Heart left ventricle (tissue), 16 donors: ENCODE measurements around the gene IFNGR1. TPM values are rescaled to one million over a fixed set of nuclear protein-coding genes. Genes with fewer than 3 reads are reported as not detected.

Experiments
- ATAC-seq, 4 donors: fragments of 200-7000 bp; cut with Tn5 transposase; one replicate each; pipeline ENCODE4 v1.9.1; 2020 to 2022; ENCODE audit warnings: moderate library complexity in 4 of 4, mild to moderate bottlenecking in 3 of 4, moderate number of reproducible peaks in 1 of 4
- DNase-seq, 5 donors: peaks; one replicate each; pipeline ENCODE4 v3.0.0-alpha.2; 2020
- H3K27ac ChIP-seq, 12 donors: fragments of 200-600 bp; sonication (generic) in 4 of 12; one replicate each; pipeline versions ENCODE4 v1.5.0 to v1.8.0; 2016 to 2022; ENCODE audit warnings: mild to moderate bottlenecking in 2 of 12
- H3K27me3 ChIP-seq, 9 donors: fragments of 200-600 bp; sonication (generic) in 2 of 9; one replicate each; pipeline versions ENCODE4 v1.5.1 to v1.8.0; 2016 to 2022; ENCODE audit warnings: mild to moderate bottlenecking in 3 of 9
- H3K36me3 ChIP-seq, 9 donors: fragments of 200-600 bp; sonication (generic) in 2 of 9; one replicate each; pipeline versions ENCODE4 v1.5.0 to v1.8.0; 2018 to 2022; ENCODE audit warnings: mild to moderate bottlenecking in 2 of 9
- H3K4me1 ChIP-seq, 12 donors: fragments of 200-600 bp; sonication (generic) in 4 of 12; one replicate each; pipeline versions ENCODE4 v1.5.0 to v1.8.0; 2016 to 2022; ENCODE audit warnings: mild to moderate bottlenecking in 3 of 12
- H3K4me3 ChIP-seq, 12 donors: fragments of 200-600 bp; sonication (generic) in 4 of 12; one replicate each; pipeline versions ENCODE4 v1.5.0 to v1.8.0; 2017 to 2022; ENCODE audit warnings: mild to moderate bottlenecking in 9 of 12, moderate library complexity in 4 of 12
- H3K9me3 ChIP-seq, 12 donors: fragments of 200-600 bp; sonication (generic) in 4 of 12; one replicate each; pipeline versions ENCODE4 v1.5.0 to v1.8.0; 2016 to 2022; ENCODE audit warnings: mild to moderate bottlenecking in 1 of 12
- CTCF ChIP-seq, 12 donors: fragments of 200-600 bp; sonication (generic) in 4 of 12; IDR thresholded peaks; one replicate each; pipeline versions ENCODE4 v1.5.0 to v1.8.0; 2018 to 2022; ENCODE audit warnings: antibody characterized with exemption in 12 of 12, mild to moderate bottlenecking in 5 of 12
- POLR2A ChIP-seq, 2 donors: fragments of 450-650 bp; IDR thresholded peaks; one replicate each; pipeline ENCODE4 v1.6.1; 2017; ENCODE audit warnings: antibody characterized with exemption in 2 of 2, mild to moderate bottlenecking in 2 of 2, moderate library complexity in 2 of 2
- WGBS, 4 donors: extraction: QIAGEN DNeasy Blood & Tissue Kit in 2 of 4; methylation state at CpG; one replicate each; pipeline versions ENCODE4 v1.1.5 to v1.1.7; 2013 to 2018; 5-methylcytosine and 5-hydroxymethylcytosine counted together
- intact Hi-C, 10 donors: fragments of 100-400 bp; cut with DNase I; formaldehyde crosslinking; loops; one replicate each; pipeline versions ENCODE4 v1.11.1 to v1.14.2; 2022
- long read RNA-seq, 3 donors: library from polyadenylated mRNA; unstranded; transcript quantifications; one replicate each; pipeline ENCODE4 v2.0.0, GENCODE V29; 2020 to 2021
- polyA plus RNA-seq, 2 donors: library from polyadenylated mRNA; stranded (reverse); fragments of 200-250 nt; gene quantifications; one replicate each; pipeline ENCODE4 v1.2.3, GENCODE V29; 2013
- total RNA-seq, 9 donors: library from RNA; depleted of rRNA in 2 of 9; stranded (reverse); fragments of >200 nt in 2 of 9; fragmentation: NEBNext Ultra II Directional in 3 of 9; extraction: Animal tissue kit (Norgen Biotek cat#: 25700) in 3 of 9; gene quantifications; one replicate each; pipeline versions ENCODE4 v1.1.0 to v1.2.4, GENCODE V29; 2016 to 2023
- donor health status: ischemic (EF 13 %, LVEDD 7.1; RV severe dilation, severe dysfunction).
- donor health status: healthy with polysubstance abuse.
- donor health status: DM: no; HTN: yes; CAD: no.
- donor health status: DM: no; HTN: no; CAD: no.
- donor health status: ischemic (EF 25% LVEDD 6.9; RV normal size, moderate dysfunction).
- donor health status: ischemic (EF 25% LVEDD 5.7; RV mildly dilated, moderate dysfunction).
- donor health status: healthy.
- donor health status: DM: yes; HTN: yes; CAD: no.
- donor health status: ischemic (EF 35%, LVEDD 5.7; RV mildly dilated, moderate dysfunction).
- donor health status: nonischemic (EF 11% LVEDD 7.7; RV severe dilation, severe dysfunction).
- donor health status: DM: yes; HTN: yes; CAD: no.
- donor health status: PGD.
- donor health status: ischemic (EF 29% LVEDD 5.4; RV normal size, mild dysfunction).
- donor health status: nonischemic (EF 23%, LVEDD 6.1; RV moderate dilation, normal function).

The IFNGR1 gene
- total RNA-seq (100 to 1,000 TPM in 3 of 9 donors, 10 to 100 TPM in 6; 68.6 to 152 (median 79.2) TPM), polyA plus RNA-seq (10 to 100 TPM; 75.4 to 90.9 TPM)
- long read RNA-seq, donor 1, transcript IFNGR1-207 (7 exons, 2,492 nt): minor isoform, 7 of 196 reads
- long read RNA-seq, donor 1, transcript IFNGR1-201 (7 exons, 2,139 nt): major isoform, 171 of 196 reads
- long read RNA-seq, donor 1, partial matches to known transcripts: 4 of 196 reads
- long read RNA-seq, donor 1, other reads (novel, unspliced or antisense): 9 of 196 reads
- long read RNA-seq, donor 2, transcript IFNGR1-207 (7 exons, 2,492 nt): minor isoform, 19 of 868 reads
- long read RNA-seq, donor 2, transcript IFNGR1-201 (7 exons, 2,139 nt): major isoform, 793 of 868 reads
- long read RNA-seq, donor 2, transcript IFNGR1-211 (8 exons, 2,519 nt): minor isoform, 7 of 868 reads
- long read RNA-seq, donor 2, partial matches to known transcripts: 18 of 868 reads
- long read RNA-seq, donor 2, other reads (novel, unspliced or antisense): 28 of 868 reads
- long read RNA-seq, donor 3, transcript IFNGR1-201 (7 exons, 2,139 nt): major isoform, 113 of 130 reads
- long read RNA-seq, donor 3, partial matches to known transcripts: 3 of 130 reads
- long read RNA-seq, donor 3, other reads (novel, unspliced or antisense): 4 of 130 reads

DNA sequence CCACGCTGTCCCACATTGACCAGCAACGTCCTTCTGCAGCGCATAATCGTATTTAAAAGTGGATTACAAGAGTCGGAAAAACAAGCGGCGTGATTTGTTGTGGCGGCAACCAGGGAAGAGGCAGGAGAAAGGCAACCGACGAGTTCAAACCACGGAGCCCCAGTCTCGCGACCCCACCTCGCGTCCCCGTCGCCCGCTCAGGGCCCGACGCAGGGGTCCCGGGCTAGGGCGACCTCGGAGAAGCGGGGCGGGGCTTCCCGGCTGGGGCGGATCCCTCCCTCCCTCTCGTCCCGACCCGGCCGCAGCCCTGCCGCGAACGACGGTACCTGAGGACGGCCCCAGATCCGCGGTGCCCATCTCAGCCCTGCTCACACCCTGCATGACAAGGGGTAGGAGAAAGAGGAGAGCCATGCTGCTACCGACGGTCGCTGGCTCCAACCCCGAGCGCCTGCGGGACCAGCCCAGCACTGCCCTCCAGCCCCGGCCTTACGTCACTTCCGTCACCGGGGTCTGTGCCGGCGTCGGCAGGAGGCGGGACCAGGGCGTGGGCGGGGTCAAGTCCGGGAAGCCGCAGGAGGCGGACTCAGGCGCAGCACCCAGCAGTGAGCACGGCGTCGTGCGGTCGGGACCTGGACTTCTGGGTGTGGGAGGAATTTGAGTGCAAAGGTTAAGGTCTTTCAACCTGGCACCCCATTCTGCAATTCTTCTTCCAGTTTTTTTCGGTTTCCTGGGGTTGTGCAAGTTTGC is at the start of gene IFNGR1:
Gene IFNGR1 (minus strand): TSS at position 469 of the 747 bp plus-strand sequence. CDS start 58 bp downstream, at position 411.
- Histone ChIP-seq H3K4me1 (peaks cover 11 to 87% (median 58%) of the 10 kb centered on the region in 12 donors), H3K36me3 (peaks cover 0 to 7% (median 0%) of the 10 kb centered on the region in 9 donors), H3K27me3 (no peaks in the 10 kb centered on the region), H3K27ac (peak within 1 kb of the TSS; percentile 96 to 100 (median 99)), H3K9me3 (no peaks in the 10 kb centered on the region), H3K4me3 (peak within 1 kb of the TSS; percentile 73 to 98 (median 84))
- intact Hi-C loops: loop anchor here in 5 of 10 donors (1.0 to 10.0 kb wide), 5 partner anchors 16 to 122 kb away; no protein-coding TSS in a partner anchor
- DNase-seq (peak; percentile 98 to 99 (median 99)), ATAC-seq (peak; percentile 92 to 97 (median 96))
- TF ChIP-seq POLR2A (IDR thresholded peaks at IDR 0.05) (peak; percentile 89 to 98), CTCF (IDR thresholded peaks at IDR 0.05) (no peak)
- WGBS, 4 donors: 0 to 1% (median 1%) methylated on average over 28 to 64 of the region's 64 CpGs

DNA sequence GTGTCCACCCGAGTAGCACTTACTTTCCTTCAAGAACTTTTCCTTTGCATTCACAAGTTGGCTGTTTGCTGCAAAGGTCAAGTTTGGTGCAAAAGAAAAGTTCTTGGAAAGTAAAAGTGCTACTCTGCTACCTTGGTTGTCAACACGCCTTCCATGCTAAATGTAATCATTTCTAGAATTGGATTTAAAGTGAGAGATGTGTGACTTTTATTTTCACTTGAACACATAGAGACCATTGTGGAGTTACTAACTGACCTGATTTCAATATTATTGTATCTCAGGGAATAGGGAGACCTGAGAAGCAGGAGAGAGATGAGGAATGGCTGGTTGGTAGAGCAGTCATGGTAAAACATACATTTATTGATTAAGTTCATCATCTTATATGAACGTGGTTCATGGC is 49.7 kb upstream of the IFNGR1 start:
- Histone ChIP-seq H3K4me3 (no peak overlapping the region), H3K4me1 (peaks cover 0 to 18% (median under 1%) of the 10 kb centered on the region in 12 donors), H3K9me3 (peaks cover 0 to 11% (median 0%) of the 10 kb centered on the region in 12 donors), H3K36me3 (no peaks in the 10 kb centered on the region), H3K27me3 (no peaks in the 10 kb centered on the region), H3K27ac (no peak overlapping the region)
- no peak for ATAC-seq
- intact Hi-C loops: loop anchor here in 3 of 10 donors (5.0 kb wide), 3 partner anchors 167 to 373 kb away; no protein-coding TSS in a partner anchor
- no peak for DNase-seq
- TF ChIP-seq CTCF (IDR thresholded peaks at IDR 0.05): no peak
- TF ChIP-seq POLR2A (IDR thresholded peaks at IDR 0.05): no peak
- 93 to 97% (median 95%) methylated on average over 3 of the region's 3 CpGs for WGBS, 4 donors

GRCh38 chr6:137266309-137266586 is 47.1 kb upstream of the IFNGR1 start:
- H3K27me3 ChIP-seq: no peaks in the 10 kb centered on the region
- WGBS, 4 donors: 71 to 88% (median 79%) methylated on average over 4 of the region's 4 CpGs
- TF ChIP-seq POLR2A (IDR thresholded peaks at IDR 0.05): no peak
- TF ChIP-seq CTCF (IDR thresholded peaks at IDR 0.05): no peak
- no peaks in the 10 kb centered on the region for H3K36me3 ChIP-seq
- peaks cover 0 to 22% (median 6%) of the 10 kb centered on the region in 12 donors for H3K4me1 ChIP-seq
- H3K4me3 ChIP-seq: no peak overlapping the region
- ATAC-seq (no peak), DNase-seq (no peak)
- peak overlapping the region in 1 of 12 donors; percentile 23 for H3K27ac ChIP-seq
- peaks cover 0 to 11% (median 0%) of the 10 kb centered on the region in 12 donors for H3K9me3 ChIP-seq
- intact Hi-C loops: loop anchor here in 3 of 10 donors (5.0 kb wide), 3 partner anchors 164 to 376 kb away; no protein-coding TSS in a partner anchor
